ENCODE measurements around the gene KHSRP. TPM values are rescaled to one million over a fixed set of nuclear protein-coding genes. Genes with fewer than 3 reads are reported as not detected.

The KHSRP gene
- polyA plus RNA-seq, 2 donors, result 91.9 to 96.2 TPM

DNA sequence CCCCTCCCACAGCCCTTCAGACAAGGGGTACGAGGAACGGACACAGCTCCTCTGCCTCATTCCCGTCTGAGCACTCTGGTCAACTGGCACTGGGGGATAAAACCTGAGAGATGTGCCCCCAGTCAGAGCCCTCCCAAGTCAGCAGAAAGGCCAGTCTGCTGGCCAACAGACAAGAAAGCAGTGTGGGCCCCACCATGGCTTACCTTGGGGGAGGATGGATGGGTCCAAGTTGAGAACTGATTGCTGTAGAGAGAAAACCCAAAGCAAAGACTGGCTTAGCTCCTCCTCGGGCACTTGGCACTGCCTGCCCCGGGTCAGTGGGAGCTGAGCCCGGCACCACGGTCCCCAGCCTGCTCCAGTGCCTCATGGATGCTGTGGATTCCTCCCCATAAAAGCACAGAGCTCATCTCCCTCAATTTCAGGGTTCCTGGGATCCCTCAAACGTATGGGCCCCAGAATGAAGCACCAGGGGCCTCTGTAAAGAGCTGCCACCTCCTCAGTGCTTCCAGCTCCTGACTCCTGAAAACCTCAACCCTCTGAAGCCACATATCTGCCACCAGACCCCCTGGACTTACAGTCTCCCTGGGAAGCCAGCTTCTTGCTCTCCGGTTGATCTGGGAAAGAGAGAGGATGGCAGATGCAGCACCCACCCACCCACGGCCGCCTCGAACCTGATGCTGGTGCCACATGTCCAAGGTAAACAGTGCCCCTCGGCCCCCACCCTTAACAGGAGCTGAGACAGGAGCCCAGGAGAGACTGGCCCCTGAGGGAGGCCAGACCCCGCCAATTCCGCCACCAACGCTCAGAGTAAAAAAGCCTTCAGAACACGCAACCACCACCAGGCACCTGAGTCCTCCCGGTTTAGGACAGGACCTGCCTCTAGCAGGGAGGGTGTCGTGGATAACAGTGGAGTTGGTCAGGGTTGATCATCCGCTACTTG lies 3.3 kb downstream of the KHSRP start:
- Histone ChIP-seq H3K9me3 (ENCODE audit: control insufficient read depth in 2 of 2, insufficient read depth in 1 of 2, low read depth in 1 of 2, low read length in 1 of 2) (no peaks in the 10 kb centered on the region), H3K4me1 (ENCODE audit: control insufficient read depth in 2 of 2, insufficient read depth in 2 of 2, low read length in 1 of 2) (peaks cover 0 to 10% of the 10 kb centered on the region in 2 donors), H3K4me3 (ENCODE audit: low read depth in 1 of 2, low read length in 2 of 2) (no peak overlapping the region), H3K27me3 (ENCODE audit: control insufficient read depth in 1 of 2, insufficient read depth in 2 of 2, low read length in 2 of 2) (no peaks in the 10 kb centered on the region), H3K36me3 (ENCODE audit: control insufficient read depth in 2 of 2, insufficient read depth in 2 of 2, low read length in 1 of 2) (peaks cover 29 to 52% of the 10 kb centered on the region in 2 donors), H3K27ac (ENCODE audit: low read depth in 2 of 2, low read length in 1 of 2) (no peak overlapping the region)
- 74 to 82% methylated on average over 20 of the region's 20 CpGs for WGBS, 2 donors

DNA sequence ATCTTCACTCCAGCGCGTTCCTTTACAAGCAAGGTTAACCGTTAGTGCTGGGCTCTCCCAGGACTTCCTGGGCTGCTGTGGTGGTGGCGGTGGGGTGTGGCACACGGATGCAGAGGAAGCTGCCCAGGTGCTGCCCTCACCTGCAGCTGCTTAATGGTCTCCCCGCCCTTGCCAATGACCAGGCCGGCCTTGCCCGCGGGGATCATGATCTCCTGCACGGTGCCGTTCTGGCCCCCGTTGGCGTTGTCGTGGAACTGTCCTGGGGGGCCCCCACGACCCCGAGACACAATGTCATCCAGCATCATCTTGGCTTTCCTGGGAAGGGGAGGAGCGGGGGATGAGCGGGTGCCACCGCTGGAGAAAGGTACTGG lies 6.1 kb downstream of the KHSRP start:
- Histone ChIP-seq H3K4me1 (ENCODE audit: control insufficient read depth in 2 of 2, insufficient read depth in 2 of 2, low read length in 1 of 2) (peaks cover 0 to 6% of the 10 kb centered on the region in 2 donors), H3K27me3 (ENCODE audit: control insufficient read depth in 1 of 2, insufficient read depth in 2 of 2, low read length in 2 of 2) (no peaks in the 10 kb centered on the region), H3K27ac (ENCODE audit: low read depth in 2 of 2, low read length in 1 of 2) (no peak overlapping the region), H3K4me3 (ENCODE audit: low read depth in 1 of 2, low read length in 2 of 2) (no peak overlapping the region), H3K9me3 (ENCODE audit: control insufficient read depth in 2 of 2, insufficient read depth in 1 of 2, low read depth in 1 of 2, low read length in 1 of 2) (no peaks in the 10 kb centered on the region), H3K36me3 (ENCODE audit: control insufficient read depth in 2 of 2, insufficient read depth in 2 of 2, low read length in 1 of 2) (peaks cover 41 to 72% of the 10 kb centered on the region in 2 donors)
- 87 to 92% methylated on average over 19 of the region's 19 CpGs for WGBS, 2 donors

GRCh38 chr19:6417713-6418561 lies 6.7 kb downstream of the KHSRP start:
- peaks cover 41 to 72% of the 10 kb centered on the region in 2 donors for H3K36me3 ChIP-seq (ENCODE audit: control insufficient read depth in 2 of 2, insufficient read depth in 2 of 2, low read length in 1 of 2)
- 78 to 84% methylated on average over 29 to 33 of the region's 33 CpGs for WGBS, 2 donors
- H3K4me1 ChIP-seq (ENCODE audit: control insufficient read depth in 2 of 2, insufficient read depth in 2 of 2, low read length in 1 of 2), result peaks cover 0 to under 1% of the 10 kb centered on the region in 2 donors
- H3K27me3 ChIP-seq (ENCODE audit: control insufficient read depth in 1 of 2, insufficient read depth in 2 of 2, low read length in 2 of 2), result no peaks in the 10 kb centered on the region
- no peak overlapping the region for H3K27ac ChIP-seq (ENCODE audit: low read depth in 2 of 2, low read length in 1 of 2)
- H3K4me3 ChIP-seq (ENCODE audit: low read depth in 1 of 2, low read length in 2 of 2), result no peak overlapping the region
- H3K9me3 ChIP-seq (ENCODE audit: control insufficient read depth in 2 of 2, insufficient read depth in 1 of 2, low read depth in 1 of 2, low read length in 1 of 2), result no peaks in the 10 kb centered on the region

GRCh38 chr19:6416658-6417405 lies 7.8 kb downstream of the KHSRP start:
- no peaks in the 10 kb centered on the region for H3K9me3 ChIP-seq (ENCODE audit: control insufficient read depth in 2 of 2, insufficient read depth in 1 of 2, low read depth in 1 of 2, low read length in 1 of 2)
- no peak overlapping the region for H3K4me3 ChIP-seq (ENCODE audit: low read depth in 1 of 2, low read length in 2 of 2)
- no peak overlapping the region for H3K27ac ChIP-seq (ENCODE audit: low read depth in 2 of 2, low read length in 1 of 2)
- 91% methylated on average over 29 of the region's 29 CpGs for WGBS, 2 donors
- H3K36me3 ChIP-seq (ENCODE audit: control insufficient read depth in 2 of 2, insufficient read depth in 2 of 2, low read length in 1 of 2), result peaks cover 41 to 72% of the 10 kb centered on the region in 2 donors
- H3K27me3 ChIP-seq (ENCODE audit: control insufficient read depth in 1 of 2, insufficient read depth in 2 of 2, low read length in 2 of 2), result no peaks in the 10 kb centered on the region
- peaks cover 0 to 2% of the 10 kb centered on the region in 2 donors for H3K4me1 ChIP-seq (ENCODE audit: control insufficient read depth in 2 of 2, insufficient read depth in 2 of 2, low read length in 1 of 2)

- peaks cover 37 to 60% of the 10 kb centered on the region in 2 donors for H3K36me3 ChIP-seq (ENCODE audit: control insufficient read depth in 2 of 2, insufficient read depth in 2 of 2, low read length in 1 of 2)
- 92 to 94% methylated on average over 32 of the region's 32 CpGs for WGBS, 2 donors
- H3K27me3 ChIP-seq (ENCODE audit: control insufficient read depth in 1 of 2, insufficient read depth in 2 of 2, low read length in 2 of 2), result no peaks in the 10 kb centered on the region
- no peak overlapping the region for H3K27ac ChIP-seq (ENCODE audit: low read depth in 2 of 2, low read length in 1 of 2)
- no peak overlapping the region for H3K4me3 ChIP-seq (ENCODE audit: low read depth in 1 of 2, low read length in 2 of 2)
- peaks cover 0 to 2% of the 10 kb centered on the region in 2 donors for H3K4me1 ChIP-seq (ENCODE audit: control insufficient read depth in 2 of 2, insufficient read depth in 2 of 2, low read length in 1 of 2)
- H3K9me3 ChIP-seq (ENCODE audit: control insufficient read depth in 2 of 2, insufficient read depth in 1 of 2, low read depth in 1 of 2, low read length in 1 of 2), result no peaks in the 10 kb centered on the region
Observed at GRCh38 chr19:6415591-6416190, 8.9 kb downstream of the KHSRP start.

GRCh38 chr19:6414793-6415590 lies 9.6 kb downstream of the KHSRP start:
- Histone ChIP-seq H3K9me3 (ENCODE audit: control insufficient read depth in 2 of 2, insufficient read depth in 1 of 2, low read depth in 1 of 2, low read length in 1 of 2) (no peaks in the 10 kb centered on the region), H3K36me3 (ENCODE audit: control insufficient read depth in 2 of 2, insufficient read depth in 2 of 2, low read length in 1 of 2) (peaks cover 34 to 53% of the 10 kb centered on the region in 2 donors), H3K4me1 (ENCODE audit: control insufficient read depth in 2 of 2, insufficient read depth in 2 of 2, low read length in 1 of 2) (peaks cover 0 to 2% of the 10 kb centered on the region in 2 donors), H3K27ac (ENCODE audit: low read depth in 2 of 2, low read length in 1 of 2) (no peak overlapping the region), H3K4me3 (ENCODE audit: low read depth in 1 of 2, low read length in 2 of 2) (no peak overlapping the region), H3K27me3 (ENCODE audit: control insufficient read depth in 1 of 2, insufficient read depth in 2 of 2, low read length in 2 of 2) (no peaks in the 10 kb centered on the region)
- 91 to 92% methylated on average over 46 to 47 of the region's 47 CpGs for WGBS, 2 donors

GRCh38 chr19:6413721-6414643 lies 10.6 kb downstream of the KHSRP start:
- WGBS, 2 donors, result 74% methylated on average over 39 to 42 of the region's 42 CpGs
- Histone ChIP-seq H3K36me3 (ENCODE audit: control insufficient read depth in 2 of 2, insufficient read depth in 2 of 2, low read length in 1 of 2) (peaks cover 28 to 46% of the 10 kb centered on the region in 2 donors), H3K4me1 (ENCODE audit: control insufficient read depth in 2 of 2, insufficient read depth in 2 of 2, low read length in 1 of 2) (peaks cover 0 to 2% of the 10 kb centered on the region in 2 donors), H3K4me3 (ENCODE audit: low read depth in 1 of 2, low read length in 2 of 2) (no peak overlapping the region), H3K9me3 (ENCODE audit: control insufficient read depth in 2 of 2, insufficient read depth in 1 of 2, low read depth in 1 of 2, low read length in 1 of 2) (no peaks in the 10 kb centered on the region), H3K27me3 (ENCODE audit: control insufficient read depth in 1 of 2, insufficient read depth in 2 of 2, low read length in 2 of 2) (no peaks in the 10 kb centered on the region), H3K27ac (ENCODE audit: low read depth in 2 of 2, low read length in 1 of 2) (no peak overlapping the region)

- no peaks in the 10 kb centered on the region for H3K27me3 ChIP-seq (ENCODE audit: control insufficient read depth in 1 of 2, insufficient read depth in 2 of 2, low read length in 2 of 2)
- WGBS, 2 donors, result 57 to 70% methylated on average over 10 of the region's 10 CpGs
- no peak overlapping the region for H3K27ac ChIP-seq (ENCODE audit: low read depth in 2 of 2, low read length in 1 of 2)
- no peaks in the 10 kb centered on the region for H3K9me3 ChIP-seq (ENCODE audit: control insufficient read depth in 2 of 2, insufficient read depth in 1 of 2, low read depth in 1 of 2, low read length in 1 of 2)
- peaks cover 0 to 2% of the 10 kb centered on the region in 2 donors for H3K4me1 ChIP-seq (ENCODE audit: control insufficient read depth in 2 of 2, insufficient read depth in 2 of 2, low read length in 1 of 2)
- peaks cover 25 to 39% of the 10 kb centered on the region in 2 donors for H3K36me3 ChIP-seq (ENCODE audit: control insufficient read depth in 2 of 2, insufficient read depth in 2 of 2, low read length in 1 of 2)
- no peak overlapping the region for H3K4me3 ChIP-seq (ENCODE audit: low read depth in 1 of 2, low read length in 2 of 2)
Observed at GRCh38 chr19:6413291-6413690, 11.3 kb downstream of the KHSRP start.
